ENCODE data around the gene POLN.
A peak's percentile ranks its signal among the peaks of the same experiment; 100 is the strongest.

The POLN gene

DNA sequence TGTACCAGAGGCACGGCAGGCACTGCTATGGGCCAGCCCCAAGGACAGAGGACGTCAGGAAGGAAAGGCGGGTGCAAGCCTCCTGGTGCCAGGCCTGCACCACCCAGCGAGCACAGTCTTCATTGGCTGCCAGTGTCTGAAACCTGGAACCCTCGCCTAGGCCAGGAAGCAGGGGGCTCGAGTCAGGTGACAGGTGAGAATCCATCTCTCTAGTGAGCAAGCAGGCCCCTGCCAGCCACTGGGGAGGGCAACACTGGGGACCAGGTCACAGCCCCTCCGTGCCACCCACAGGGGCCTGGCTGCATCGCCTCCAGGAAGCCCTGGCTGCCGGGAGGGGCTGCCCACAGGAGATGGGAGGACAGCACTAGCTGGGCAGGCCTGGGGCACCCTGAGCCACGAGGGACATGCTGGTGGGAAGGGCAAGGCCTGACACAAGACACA lies 6.9 kb upstream of the POLN start:
- Histone ChIP-seq H3K4me3 (ENCODE audit: low read length) (no peak overlapping the region), H3K9me3 (ENCODE audit: low read length) (no peaks in the 10 kb centered on the region), H2AFZ (ENCODE audit: low read depth, low read length) (no peak overlapping the region), H3K27me3 (ENCODE audit: insufficient read depth, low read length) (no peaks in the 10 kb centered on the region), H3K4me1 (ENCODE audit: insufficient read depth, low read length) (no peaks in the 10 kb centered on the region), H3K36me3 (ENCODE audit: insufficient read depth, low read length) (peaks cover 41% of the 10 kb centered on the region)

DNA sequence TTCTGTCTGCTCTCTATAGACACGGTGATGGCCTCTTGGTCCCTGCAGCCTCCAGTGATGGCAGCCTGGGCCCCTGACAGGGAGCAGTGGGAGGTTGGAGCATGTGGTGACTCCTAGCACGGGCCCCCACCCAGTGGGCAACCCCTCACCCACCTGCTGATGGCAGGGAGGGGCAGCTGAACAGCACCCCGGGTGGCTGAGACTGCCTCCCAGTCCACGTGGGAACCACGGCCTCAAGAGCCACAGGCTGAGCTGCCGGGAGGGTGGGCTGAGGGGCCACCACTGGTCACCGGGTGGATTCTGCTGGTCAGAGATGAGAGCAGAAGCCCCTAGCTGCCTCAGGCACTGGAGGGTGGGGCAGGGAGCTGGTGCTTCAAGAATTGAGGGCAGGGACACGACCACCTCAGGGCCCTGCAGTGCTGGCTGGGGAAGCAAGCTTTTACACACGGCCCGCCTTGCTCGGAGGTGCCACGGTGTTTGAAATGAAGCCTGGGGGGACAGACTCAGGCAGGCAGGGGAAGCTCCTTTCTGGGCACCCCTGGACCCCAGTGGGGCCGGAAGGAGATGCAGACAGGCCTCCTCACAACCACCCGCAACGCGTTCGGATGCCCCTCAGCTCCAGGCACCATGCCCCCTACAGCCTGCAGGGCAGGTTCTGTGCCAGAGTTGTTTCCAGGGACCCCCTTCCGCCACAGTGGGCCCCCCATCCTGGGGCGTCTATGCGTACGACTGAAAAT lies 6.3 kb upstream of the POLN start:
- Histone ChIP-seq H3K4me3 (ENCODE audit: low read length) (no peak overlapping the region), H3K36me3 (ENCODE audit: insufficient read depth, low read length) (peaks cover 34% of the 10 kb centered on the region), H3K4me1 (ENCODE audit: insufficient read depth, low read length) (no peaks in the 10 kb centered on the region)

DNA sequence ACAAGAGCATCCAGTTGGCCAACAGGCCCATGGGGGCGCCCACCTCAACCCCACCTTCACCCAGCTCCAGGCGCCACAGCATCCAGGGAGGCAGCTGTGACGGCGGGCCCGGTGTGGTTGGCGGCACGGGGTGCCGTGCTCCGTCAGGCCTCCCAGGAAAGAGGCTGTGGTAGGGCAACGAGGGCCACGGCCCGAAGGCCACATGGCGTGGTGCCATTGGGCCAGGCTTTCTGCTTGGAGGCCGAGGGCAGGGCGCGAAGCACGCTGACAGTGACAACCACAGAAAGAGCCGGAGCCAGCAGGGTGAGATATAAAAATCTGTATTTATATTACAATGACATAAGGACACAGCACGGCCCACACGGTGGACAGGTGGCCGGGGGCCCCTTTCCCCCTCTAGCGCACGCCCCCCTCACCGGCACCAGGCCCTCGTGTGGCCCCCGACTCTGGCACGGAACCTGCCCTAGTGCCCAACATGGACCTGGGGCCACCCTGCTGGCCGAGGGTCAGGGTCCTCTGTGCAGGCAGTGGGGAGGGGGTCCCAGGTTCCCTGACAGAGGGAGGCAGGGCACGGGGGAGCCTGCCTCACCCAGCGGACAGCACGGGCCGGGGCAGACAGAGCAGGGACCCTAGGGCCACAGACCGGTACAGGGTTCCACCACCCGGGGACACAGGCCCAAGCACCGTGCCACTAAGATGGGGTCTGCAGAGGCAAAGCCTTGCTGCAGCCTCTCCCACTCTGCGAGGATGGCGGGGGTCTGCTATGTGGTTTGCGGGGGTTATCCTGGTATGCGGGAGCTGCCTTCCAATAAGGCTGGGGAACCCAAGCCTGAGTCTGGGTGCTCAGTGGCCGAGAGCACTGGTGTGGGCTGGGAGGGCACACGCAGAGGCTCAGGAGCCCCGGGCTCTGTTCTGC lies 5.5 kb upstream of the POLN start:
- no peak overlapping the region for H2AFZ ChIP-seq (ENCODE audit: low read depth, low read length)
- H3K4me1 ChIP-seq (ENCODE audit: insufficient read depth, low read length): no peaks in the 10 kb centered on the region
- H3K4me3 ChIP-seq (ENCODE audit: low read length): no peak overlapping the region
- H3K9me3 ChIP-seq (ENCODE audit: low read length): no peaks in the 10 kb centered on the region
- H3K36me3 ChIP-seq (ENCODE audit: insufficient read depth, low read length): peaks cover 29% of the 10 kb centered on the region
- H3K27me3 ChIP-seq (ENCODE audit: insufficient read depth, low read length): no peaks in the 10 kb centered on the region

More for the DNA sequence above, 6.3 kb upstream of the POLN start:
- Histone ChIP-seq H2AFZ (ENCODE audit: low read depth, low read length) (no peak overlapping the region), H3K27me3 (ENCODE audit: insufficient read depth, low read length) (no peaks in the 10 kb centered on the region), H3K9me3 (ENCODE audit: low read length) (no peaks in the 10 kb centered on the region)

DNA sequence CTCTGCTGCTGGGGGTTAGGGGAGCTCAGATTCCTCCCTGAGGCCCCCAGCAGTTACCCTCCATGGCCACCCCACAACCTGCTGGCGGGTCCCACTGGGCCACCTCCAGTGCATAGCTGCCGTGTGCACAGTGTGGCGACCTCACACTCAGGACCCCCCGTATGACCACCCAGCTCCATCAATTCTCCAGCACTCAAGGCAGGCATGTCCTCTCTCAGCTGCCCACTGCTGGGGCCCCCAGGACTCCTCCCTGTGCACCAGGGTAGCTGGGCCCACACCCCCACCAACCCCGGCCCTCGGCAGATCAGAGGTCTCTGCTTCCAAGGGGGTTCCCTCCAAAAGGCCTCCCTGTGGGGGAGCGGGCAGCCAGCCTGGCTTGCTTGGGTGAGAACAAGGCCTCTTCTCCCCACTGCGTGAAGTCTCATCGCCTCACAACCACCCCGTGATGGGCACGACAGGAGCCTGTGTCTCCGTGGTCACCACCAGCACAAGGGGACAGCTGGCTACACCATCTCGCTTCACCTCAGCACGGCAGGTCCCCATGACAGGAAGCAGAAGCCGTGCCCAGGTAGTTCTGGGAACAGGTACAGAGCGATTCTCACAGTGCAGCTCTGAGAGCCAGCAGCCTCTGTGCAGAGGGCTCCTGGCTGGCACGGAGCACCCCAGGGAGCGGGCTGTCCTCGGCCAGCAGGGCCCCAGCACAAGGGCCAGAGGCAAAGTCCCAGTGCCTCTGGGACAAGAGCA lies 4.6 kb upstream of the POLN start:
- no peaks in the 10 kb centered on the region for H3K4me1 ChIP-seq (ENCODE audit: insufficient read depth, low read length)
- no peak overlapping the region for H3K4me3 ChIP-seq (ENCODE audit: low read length)
- H3K36me3 ChIP-seq (ENCODE audit: insufficient read depth, low read length): peaks cover 23% of the 10 kb centered on the region
- no peaks in the 10 kb centered on the region for H3K9me3 ChIP-seq (ENCODE audit: low read length)
- no peaks in the 10 kb centered on the region for H3K27me3 ChIP-seq (ENCODE audit: insufficient read depth, low read length)
- no peak overlapping the region for H2AFZ ChIP-seq (ENCODE audit: low read depth, low read length)

- no peaks in the 10 kb centered on the region for H3K9me3 ChIP-seq (ENCODE audit: low read length)
- H3K4me1 ChIP-seq (ENCODE audit: insufficient read depth, low read length): peaks cover under 1% of the 10 kb centered on the region
- H3K36me3 ChIP-seq (ENCODE audit: insufficient read depth, low read length): peaks cover 17% of the 10 kb centered on the region
- H3K27me3 ChIP-seq (ENCODE audit: insufficient read depth, low read length): no peaks in the 10 kb centered on the region
- no peak overlapping the region for H2AFZ ChIP-seq (ENCODE audit: low read depth, low read length)
- no peak overlapping the region for H3K4me3 ChIP-seq (ENCODE audit: low read length)
Measured at GRCh38 chr4:2245787-2246275, 3.9 kb upstream of the POLN start.

DNA sequence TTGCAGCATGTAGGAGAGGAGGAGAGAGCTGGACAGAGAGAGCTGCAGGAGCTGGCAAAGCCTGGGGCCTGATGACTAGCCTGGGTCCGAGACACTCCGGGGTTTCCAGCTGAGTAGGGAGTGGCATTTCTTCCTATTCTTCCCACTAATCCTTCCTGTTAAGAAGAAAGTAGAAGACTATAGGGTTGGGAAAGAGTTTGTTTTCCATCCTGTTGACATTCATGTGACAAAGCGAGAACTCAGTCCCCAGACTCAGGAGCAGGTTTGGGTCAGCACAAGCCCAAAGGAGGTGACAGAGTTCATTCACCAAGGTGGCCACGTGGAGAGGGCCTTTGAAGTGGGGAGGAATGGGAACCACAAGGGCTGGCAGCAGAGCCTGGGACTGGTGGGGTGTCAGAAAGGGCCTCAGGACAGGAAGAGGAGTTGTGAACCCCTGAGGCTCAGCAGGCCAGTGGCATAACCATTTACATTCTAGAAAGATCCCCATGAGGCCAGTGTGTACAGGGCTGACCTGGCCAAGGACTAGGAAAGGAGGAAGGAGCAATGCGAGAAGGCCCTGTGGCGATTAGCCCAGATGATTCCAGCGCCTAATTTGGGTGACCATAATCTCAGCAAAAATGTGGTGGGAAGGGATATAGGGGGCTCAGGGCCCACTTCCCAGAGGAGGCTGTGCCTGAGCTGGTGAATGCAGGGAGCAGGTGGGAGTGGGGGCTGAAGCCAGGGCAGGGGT lies 3.3 kb upstream of the POLN start:
- Histone ChIP-seq H3K4me1 (ENCODE audit: insufficient read depth, low read length) (peaks cover 7% of the 10 kb centered on the region), H3K27me3 (ENCODE audit: insufficient read depth, low read length) (no peaks in the 10 kb centered on the region), H3K4me3 (ENCODE audit: low read length) (no peak overlapping the region), H3K36me3 (ENCODE audit: insufficient read depth, low read length) (peaks cover 14% of the 10 kb centered on the region), H2AFZ (ENCODE audit: low read depth, low read length) (no peak overlapping the region), H3K9me3 (ENCODE audit: low read length) (no peaks in the 10 kb centered on the region)

- no peaks in the 10 kb centered on the region for H3K27me3 ChIP-seq (ENCODE audit: insufficient read depth, low read length)
- H3K36me3 ChIP-seq (ENCODE audit: insufficient read depth, low read length): peaks cover 3% of the 10 kb centered on the region
- H3K9me3 ChIP-seq (ENCODE audit: low read length): no peaks in the 10 kb centered on the region
- H2AFZ ChIP-seq (ENCODE audit: low read depth, low read length): no peak overlapping the region
- no peak overlapping the region for H3K4me3 ChIP-seq (ENCODE audit: low read length)
- H3K4me1 ChIP-seq (ENCODE audit: insufficient read depth, low read length): peaks cover 21% of the 10 kb centered on the region
Measured at GRCh38 chr4:2243681-2244380, 1.9 kb upstream of the POLN start.

- Histone ChIP-seq H3K36me3 (ENCODE audit: insufficient read depth, low read length) (peaks cover 16% of the 10 kb centered on the region), H3K4me3 (ENCODE audit: low read length) (peak overlapping the region; percentile 94), H2AFZ (ENCODE audit: low read depth, low read length) (no peak overlapping the region), H3K9me3 (ENCODE audit: low read length) (no peaks in the 10 kb centered on the region), H3K27me3 (ENCODE audit: insufficient read depth, low read length) (no peaks in the 10 kb centered on the region), H3K4me1 (ENCODE audit: insufficient read depth, low read length) (peaks cover 28% of the 10 kb centered on the region)
Measured at GRCh38 chr4:2241003-2241402, 918 bp downstream of the POLN start.

DNA sequence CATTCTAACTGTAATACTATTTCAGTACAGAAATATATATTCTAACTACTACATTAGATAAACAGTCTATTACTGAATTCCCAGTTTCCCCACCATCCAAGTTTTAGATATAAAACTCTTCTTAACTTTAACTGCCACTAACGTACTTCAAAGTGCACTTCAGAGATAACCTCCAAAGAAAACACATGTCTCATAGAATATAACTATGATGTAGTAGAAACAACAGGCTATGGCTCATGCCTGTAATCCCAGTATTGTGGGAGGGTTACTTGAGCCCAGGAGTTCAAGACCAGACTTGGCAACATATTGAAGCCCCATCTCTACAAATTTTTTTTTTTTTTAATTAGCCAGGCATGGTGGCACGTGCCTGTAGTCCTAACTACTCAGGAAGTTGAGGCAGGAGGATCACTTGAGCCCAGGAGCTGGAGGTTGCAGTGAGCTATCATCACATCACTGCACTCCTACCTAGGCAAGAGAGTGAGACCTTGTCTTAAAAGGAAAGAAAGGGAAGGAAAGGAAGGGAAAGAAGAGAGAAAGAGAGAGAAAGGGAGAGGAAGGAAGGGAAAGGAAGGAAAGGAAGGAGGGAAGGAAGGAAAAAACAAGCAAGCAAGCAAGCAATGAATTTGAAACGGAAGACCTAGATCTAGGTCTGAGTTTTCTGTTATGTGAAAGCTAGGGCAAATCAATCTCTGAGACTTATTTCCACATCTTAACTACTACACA lies 4.8 kb downstream of the POLN start:
- H3K27me3 ChIP-seq (ENCODE audit: insufficient read depth, low read length): no peaks in the 10 kb centered on the region
- no peak overlapping the region for H2AFZ ChIP-seq (ENCODE audit: low read depth, low read length)
- H3K36me3 ChIP-seq (ENCODE audit: insufficient read depth, low read length): peaks cover 32% of the 10 kb centered on the region
- H3K9me3 ChIP-seq (ENCODE audit: low read length): no peaks in the 10 kb centered on the region
- peaks cover 28% of the 10 kb centered on the region for H3K4me1 ChIP-seq (ENCODE audit: insufficient read depth, low read length)
- no peak overlapping the region for H3K4me3 ChIP-seq (ENCODE audit: low read length)

- Histone ChIP-seq H3K36me3 (ENCODE audit: insufficient read depth, low read length) (peaks cover 18% of the 10 kb centered on the region), H3K9me3 (ENCODE audit: low read length) (no peaks in the 10 kb centered on the region), H3K4me3 (ENCODE audit: low read length) (no peak overlapping the region), H3K4me1 (ENCODE audit: insufficient read depth, low read length) (no peaks in the 10 kb centered on the region), H2AFZ (ENCODE audit: low read depth, low read length) (no peak overlapping the region), H3K27me3 (ENCODE audit: insufficient read depth, low read length) (no peaks in the 10 kb centered on the region)
Measured at GRCh38 chr4:2231082-2231481, 10.8 kb downstream of the POLN start.

DNA sequence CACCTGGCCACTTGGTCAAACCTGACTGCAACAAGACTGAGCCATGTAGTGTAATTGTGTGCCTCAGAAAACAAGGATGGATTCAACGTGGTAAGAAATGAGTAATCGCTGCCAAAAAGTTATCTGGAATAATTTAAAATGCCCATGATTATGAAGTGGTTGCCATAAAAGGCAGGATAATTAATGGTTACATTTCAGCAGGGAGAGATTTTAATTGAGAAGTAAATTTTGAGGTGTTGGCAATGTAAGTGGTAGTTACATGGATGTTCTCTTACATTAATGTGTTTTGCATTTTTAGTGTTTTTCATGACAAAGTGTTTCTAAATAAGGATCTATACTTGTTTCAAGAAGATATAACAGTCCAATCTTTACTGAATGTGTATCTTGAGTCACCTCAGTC lies 15.7 kb downstream of the POLN start:
- Histone ChIP-seq H2AFZ (ENCODE audit: low read depth, low read length) (no peak overlapping the region), H3K36me3 (ENCODE audit: insufficient read depth, low read length) (no peaks in the 10 kb centered on the region), H3K4me3 (ENCODE audit: low read length) (no peak overlapping the region), H3K9me3 (ENCODE audit: low read length) (no peaks in the 10 kb centered on the region), H3K27me3 (ENCODE audit: insufficient read depth, low read length) (no peaks in the 10 kb centered on the region), H3K4me1 (ENCODE audit: insufficient read depth, low read length) (no peaks in the 10 kb centered on the region)
